OCI-M1 (cell line): ENCODE measurements around the gene GALP.
A peak's percentile ranks its signal among the peaks of the same experiment; 100 is the strongest.
"Not testable (repeated sequence)": the region's sequence is repeated elsewhere in the genome, so short reads cannot be mapped to it uniquely, and the experiment has no call there.

Source experiments
- DNase-seq: peaks from one replicate; lab custom pipeline; 2025; lab: John Stamatoyannopoulos, UW

The GALP gene

DNA sequence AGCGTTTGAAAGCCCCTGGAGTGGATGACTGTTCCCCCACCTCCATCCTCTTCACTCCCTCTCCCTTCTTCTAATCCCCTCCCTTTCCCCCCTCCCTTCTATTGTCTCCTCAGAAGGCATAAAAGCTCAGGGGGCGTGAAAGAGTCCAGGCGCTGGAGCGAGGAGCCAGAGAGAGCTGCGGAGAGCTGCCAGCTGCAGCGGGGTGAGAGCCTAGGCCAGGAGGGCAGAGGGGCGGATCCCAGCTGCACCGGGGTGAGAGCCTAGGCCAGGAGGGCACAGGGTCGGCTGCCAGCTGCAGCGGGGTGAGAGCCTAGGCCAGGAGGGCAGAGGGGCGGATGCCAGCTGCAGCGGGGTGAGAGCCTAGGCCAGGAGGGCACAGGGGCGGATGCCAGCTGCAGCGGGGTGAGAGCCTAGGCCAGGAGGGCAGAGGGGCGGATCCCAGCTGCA, at the start of gene GALP:
GALP (plus strand) TSS at position 148 of the 447 bp plus-strand sequence. CDS start 1,101 bp downstream, outside the sequence.
- not testable (repeated sequence) for DNase-seq

GRCh38 chr19:56126983-56127780, 48.6 kb upstream of the GALP start:
- DNase-seq = no peak

- DNase-seq = no peak
Observed at GRCh38 chr19:56130006-56130405, 45.8 kb upstream of the GALP start.

DNA sequence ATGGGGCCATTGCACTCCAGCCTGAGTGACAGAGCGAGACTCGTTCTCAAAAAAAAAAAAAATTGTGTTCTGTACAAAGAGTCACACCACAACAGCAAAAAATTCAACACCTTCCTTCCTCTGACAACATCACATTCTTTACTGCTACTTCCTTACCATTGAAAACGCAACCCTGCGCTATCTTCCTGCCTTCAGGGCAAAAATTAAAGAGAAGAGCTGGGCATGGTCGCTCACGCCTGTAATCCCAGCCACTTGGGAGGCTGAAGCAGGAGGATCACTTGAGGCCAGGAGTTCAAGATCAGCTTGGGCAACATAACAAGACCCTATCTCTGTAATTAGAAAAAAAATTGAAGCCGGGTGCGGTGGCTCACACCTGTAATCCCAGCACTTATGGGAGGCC, 44.2 kb upstream of the GALP start:
- no peak for DNase-seq

DNA sequence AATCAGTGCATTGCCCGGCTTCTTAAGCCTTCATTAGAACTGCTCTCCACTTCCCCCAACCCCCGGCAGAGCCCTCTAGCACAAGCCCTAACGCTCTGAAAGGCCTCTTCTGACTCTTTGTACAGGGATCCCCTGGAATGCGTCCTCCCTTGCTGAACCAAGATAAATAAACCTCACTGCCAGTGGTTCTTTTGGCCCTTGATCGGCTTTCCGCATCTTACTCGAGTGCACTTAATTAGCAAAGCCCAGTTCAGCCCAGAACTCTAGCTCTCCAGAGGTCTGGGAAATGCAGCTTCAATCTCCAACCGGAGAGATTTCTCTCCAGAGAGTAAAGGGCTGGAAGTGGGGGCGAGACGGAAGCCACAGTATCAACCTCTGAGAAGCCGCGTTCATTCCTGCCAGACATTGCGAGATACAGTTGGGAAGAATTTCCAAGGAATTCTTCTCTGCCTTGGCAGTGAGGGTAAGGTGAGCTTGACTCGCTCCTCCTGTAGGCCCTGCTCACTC, 43.4 kb upstream of the GALP start:
- no peak for DNase-seq

DNA sequence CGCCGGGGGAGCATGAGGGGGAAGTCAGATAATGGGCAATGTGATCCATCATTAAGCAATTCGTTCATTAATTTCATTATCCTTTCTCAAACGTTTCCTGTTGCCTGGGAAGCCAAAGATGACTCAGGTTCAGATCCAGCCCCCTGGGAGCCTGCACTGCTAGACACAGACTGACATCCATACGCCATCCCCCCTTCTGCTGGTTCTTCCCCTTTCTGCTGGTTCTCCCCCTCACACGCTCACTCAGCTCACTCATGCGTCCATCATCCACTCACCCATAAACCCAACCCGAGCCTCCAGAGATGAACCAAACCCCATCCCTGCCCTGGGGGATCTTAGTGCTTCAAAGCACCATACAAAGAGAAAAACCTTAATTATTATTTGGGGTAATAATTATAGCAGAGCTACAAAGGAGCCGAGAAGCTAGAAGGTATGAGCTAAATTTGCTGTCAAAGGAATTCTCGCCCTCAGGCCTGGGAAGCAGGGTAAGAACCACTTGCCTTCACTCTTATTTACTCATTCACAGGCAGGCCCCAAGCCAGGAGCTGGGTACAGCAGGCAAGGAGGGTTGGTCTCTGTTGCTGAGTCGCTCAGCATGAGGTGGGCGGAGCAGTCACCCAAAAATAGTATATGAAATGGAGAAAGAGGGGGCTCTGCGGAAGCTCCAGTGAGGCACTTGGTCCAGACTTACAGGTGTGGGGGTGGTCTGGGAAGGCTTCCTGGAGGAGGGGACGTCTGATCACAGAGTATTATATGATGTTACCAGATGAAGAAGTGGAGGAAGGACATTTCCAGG, 41.8 kb upstream of the GALP start:
- no peak for DNase-seq

GRCh38 chr19:56134654-56134921, 41.2 kb upstream of the GALP start:
- DNase-seq = no peak

GRCh38 chr19:56136362-56136761, 39.4 kb upstream of the GALP start:
- DNase-seq = no peak

- no peak for DNase-seq
Observed at GRCh38 chr19:56137405-56137804, 38.4 kb upstream of the GALP start.

DNA sequence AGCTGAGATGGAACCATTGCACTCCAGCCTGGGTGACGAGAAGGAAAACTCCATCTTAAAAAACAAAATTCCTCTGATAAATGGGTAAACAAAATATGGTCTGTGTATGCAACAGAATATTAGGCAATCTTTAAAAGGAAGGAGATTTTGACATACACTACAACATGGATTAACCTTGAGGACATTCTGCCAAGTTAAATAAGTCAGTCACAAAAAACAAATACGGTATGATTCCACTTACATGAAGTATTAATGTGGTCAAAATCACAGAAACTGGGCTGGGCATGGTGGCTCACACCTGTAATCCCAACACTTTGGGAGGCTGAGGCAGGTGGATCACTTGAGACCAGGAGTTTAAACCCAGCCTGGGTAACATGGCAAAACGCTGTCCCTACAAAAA, 37.7 kb upstream of the GALP start:
- no peak for DNase-seq

- DNase-seq = peak; percentile 67
Observed at GRCh38 chr19:56139847-56140582, 35.8 kb upstream of the GALP start.

DNA sequence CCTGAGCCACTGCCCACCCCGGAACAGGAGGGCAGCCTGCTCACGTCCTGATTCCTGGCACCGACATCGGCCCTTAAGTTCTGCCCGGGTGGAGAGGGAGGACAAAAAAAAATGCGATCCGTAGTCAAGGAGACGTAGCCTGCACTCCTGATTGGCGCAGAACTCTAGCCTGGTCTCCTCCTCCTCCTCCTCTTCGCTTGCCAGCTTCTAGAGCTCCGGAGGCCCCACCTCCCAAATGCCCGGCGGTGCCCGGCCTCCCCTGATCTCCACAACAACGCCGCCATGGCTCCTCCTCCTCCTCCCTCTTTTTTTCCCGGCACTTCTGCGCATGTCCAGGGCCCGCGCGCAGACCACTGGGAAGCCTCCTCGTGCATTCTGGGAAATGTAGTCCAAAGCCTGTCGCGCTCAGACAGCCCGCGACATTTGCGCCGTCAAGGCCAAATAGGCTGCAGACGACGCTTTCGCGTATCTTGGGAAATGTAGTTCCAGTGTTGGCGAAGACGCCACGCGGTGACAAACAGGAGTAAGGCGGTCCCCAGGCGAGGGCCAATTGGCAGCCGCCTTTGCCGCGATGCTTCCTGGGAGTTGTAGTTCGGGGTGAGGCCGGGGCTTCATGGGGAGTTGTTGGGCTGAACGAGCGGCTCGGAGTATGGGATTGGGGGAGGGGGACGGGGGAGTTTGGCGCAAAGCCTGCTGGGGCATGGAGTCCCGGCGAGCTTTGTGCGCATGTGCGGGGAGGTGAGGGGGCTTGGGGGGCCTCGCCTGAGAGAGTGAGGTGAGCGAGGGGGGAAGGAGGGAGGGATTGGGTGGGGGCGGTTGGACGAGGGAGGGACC, 35.0 kb upstream of the GALP start, which contains the start of gene ZNF444:
ZNF444 (plus strand) TSS at position 705 of the 834 bp plus-strand sequence. CDS start 5,625 bp downstream, outside the sequence.
- peak; percentile 100 for DNase-seq

DNA sequence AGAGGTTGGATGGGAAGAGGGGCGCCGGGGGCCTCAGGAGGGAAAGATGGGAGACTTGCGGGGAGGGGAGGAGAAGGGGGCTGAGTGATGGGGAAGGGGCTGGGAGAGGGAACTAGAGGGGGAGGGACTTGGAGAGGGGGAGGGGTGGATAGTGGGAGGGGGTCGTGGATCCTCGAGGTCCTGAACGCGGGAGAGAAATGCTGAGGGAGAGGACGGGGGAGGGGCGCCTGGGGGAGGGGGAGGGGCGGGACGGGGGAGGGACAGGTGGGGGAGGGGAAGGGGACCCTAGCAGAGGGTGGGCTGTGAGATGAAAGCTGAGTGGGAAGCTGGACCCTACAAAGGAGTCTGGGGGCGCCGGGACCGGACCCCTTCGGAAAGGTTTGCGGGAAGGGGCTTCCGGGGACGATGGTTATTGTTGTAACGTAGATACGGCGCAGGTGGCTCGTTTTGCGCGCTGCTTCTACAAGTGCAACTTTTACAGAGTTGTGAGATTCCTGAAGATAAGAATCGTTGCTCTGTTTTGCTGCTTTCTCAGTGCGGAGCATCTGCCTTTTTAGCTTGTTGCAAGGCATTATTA, 34.3 kb upstream of the GALP start:
- no peak for DNase-seq

GRCh38 chr19:56142087-56142787, 33.6 kb upstream of the GALP start:
- DNase-seq = no peak

DNA sequence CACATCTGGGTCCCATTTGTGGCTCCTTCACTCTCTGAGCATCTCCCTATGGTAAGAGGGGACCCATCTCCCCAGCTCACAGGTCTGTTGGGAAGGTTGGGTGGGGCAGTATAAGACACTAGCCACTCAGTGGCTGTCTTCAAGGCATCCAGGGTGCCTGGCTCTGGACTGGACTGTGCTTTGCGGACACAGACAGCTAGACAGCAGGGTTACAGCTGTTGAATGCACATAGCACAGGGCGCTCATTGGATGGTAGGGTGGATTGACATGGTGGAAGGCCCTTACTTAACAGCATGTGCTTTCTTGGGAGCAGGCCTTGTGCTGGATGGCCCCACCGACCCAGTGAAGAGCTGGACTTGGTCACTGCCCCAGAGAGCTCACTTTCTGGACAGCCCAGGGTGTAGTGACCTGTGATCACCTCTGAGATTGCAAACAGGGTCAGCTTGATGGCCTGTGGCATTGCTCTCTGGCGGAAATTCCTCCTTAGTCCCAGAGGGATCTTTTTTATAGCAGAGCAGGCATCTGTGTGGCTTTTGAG, 32.8 kb upstream of the GALP start:
- no peak for DNase-seq

DNA sequence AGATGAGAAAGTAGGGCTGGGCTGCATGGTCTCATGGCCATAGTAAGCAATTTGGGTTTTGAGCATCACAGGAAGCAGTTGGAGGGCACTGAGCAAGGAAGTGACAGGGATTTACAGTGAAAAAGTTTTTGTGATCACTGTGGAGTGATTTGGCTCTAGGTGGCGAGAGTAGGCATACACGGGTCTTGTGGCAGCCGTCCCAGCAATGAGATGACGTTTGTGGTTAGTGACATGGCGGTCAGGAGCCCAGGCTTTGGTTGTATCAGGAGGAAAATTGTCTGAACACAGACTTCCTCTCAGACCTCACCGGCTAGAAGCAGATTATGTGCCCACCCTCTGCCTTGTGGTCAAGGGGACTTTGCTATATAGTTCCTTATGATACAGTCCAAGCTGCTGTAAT, 31.4 kb upstream of the GALP start:
- DNase-seq = peak; percentile 77

DNA sequence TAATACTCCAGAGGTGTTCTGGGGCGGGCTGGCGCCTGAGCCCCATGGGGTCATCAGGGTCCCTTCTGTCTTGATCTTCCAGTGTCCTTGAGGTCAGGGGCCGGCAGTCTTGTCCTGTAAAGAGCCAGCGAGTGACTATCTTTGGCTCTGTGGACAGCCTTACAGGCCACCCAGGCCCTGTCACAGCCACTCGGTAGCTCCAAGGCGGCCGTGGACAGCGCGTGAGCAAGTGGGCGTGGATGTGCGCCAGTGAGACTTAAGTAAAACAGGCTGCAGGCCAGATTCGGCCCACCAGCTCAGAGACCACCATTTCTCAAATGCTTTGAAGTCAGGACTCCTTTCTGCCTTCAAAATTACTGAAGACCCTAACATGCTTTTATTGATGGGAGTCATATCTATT, 31.0 kb upstream of the GALP start:
- DNase-seq = no peak

DNA sequence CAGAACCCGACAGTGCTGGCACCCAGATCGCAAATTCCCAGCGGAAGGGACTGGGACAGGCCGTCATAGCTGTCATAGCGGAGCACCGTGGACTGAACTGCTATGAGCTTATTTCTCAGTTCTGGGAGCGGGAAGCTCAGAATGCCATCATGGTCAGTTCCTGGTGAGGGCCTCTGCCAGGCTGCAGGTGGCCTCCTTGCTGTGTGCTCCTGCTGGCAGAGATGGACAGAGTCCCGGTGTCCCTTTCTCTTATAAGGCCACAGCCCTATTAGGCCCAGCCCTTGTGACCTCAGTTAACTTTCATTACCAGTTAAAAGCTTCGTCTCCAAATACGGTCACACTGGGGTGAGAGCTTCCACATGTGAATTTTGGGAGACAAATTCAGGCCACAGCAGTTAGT, 30.1 kb upstream of the GALP start:
- no peak for DNase-seq

GRCh38 chr19:56146904-56147303, 28.9 kb upstream of the GALP start:
- no peak for DNase-seq

DNA sequence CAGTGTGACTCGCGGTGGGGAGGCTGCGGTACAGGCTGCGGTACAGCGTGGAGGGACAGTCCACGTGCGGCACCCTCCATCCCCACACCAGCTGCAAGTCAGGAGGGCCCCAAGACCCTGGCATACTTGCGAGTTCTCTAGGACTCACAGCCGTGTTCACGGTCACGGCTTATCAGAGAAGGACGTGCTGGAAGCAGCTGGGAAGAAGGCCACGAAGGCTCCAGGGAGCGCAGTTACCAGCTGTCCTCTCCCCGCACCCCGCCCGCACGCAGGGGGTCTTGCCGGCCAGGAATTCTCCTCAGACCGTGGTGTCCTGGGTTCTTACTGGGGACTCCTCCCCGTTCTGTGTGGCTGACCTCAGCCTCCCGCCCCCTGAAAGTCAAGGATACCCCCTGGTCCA, 28.5 kb upstream of the GALP start:
- no peak for DNase-seq
